ENCODE measurements around the gene SPHK1. TPM values are rescaled to one million over a fixed set of nuclear protein-coding genes. Genes with fewer than 3 reads are reported as not detected.
"Not testable (repeated sequence)": the region's sequence is repeated elsewhere in the genome, so short reads cannot be mapped to it uniquely, and the experiment has no call there.

The SPHK1 gene
- total RNA-seq, 3 donors from 2014 or later (not counting 1 experiment from before 2014, with no cell fraction given): 7.6 to 9.2 (median 8.3) TPM

GRCh38 chr17:76337413-76337777 is 47.0 kb upstream of the SPHK1 start:
- Histone ChIP-seq H3K36me3 (ENCODE audit: control insufficient read depth, insufficient read depth, low read length) (peaks cover 5% of the 10 kb centered on the region), H3K27ac (ENCODE audit: low read length) (no peak overlapping the region), H3K4me3 (ENCODE audit: low read length) (no peak overlapping the region), H3K4me1 (ENCODE audit: control insufficient read depth, insufficient read depth, low read length) (no peaks in the 10 kb centered on the region), H3K9me3 (ENCODE audit: control insufficient read depth, insufficient read depth, low read length) (no peaks in the 10 kb centered on the region), H3K27me3 (ENCODE audit: control insufficient read depth, insufficient read depth, low read length) (no peaks in the 10 kb centered on the region)
- intact Hi-C loops (cut with micrococcal nuclease): no loop called here
- Mint-ChIP-seq H3K4me3 (no peak overlapping the region), H3K36me3 (no peaks in the 10 kb centered on the region), H3K27me3 (ENCODE audit: low read depth in 2 of 2) (no peaks in the 10 kb centered on the region), H3K4me1 (peaks cover 0 to 14% of the 10 kb centered on the region in 2 donors), H3K27ac (no peak overlapping the region), H3K9me3 (no peaks in the 10 kb centered on the region)
- TF ChIP-seq CTCF (IDR thresholded peaks at IDR 0.05): no peak
- DNase-seq (no peak), ATAC-seq (no peak)
- WGBS (ENCODE audit: insufficient coverage): 95% methylated on average over 4 of the region's 6 CpGs

- intact Hi-C loops (cut with micrococcal nuclease): no loop called here
- Histone ChIP-seq H3K9me3 (ENCODE audit: control insufficient read depth, insufficient read depth, low read length) (no peaks in the 10 kb centered on the region), H3K4me3 (ENCODE audit: low read length) (no peak overlapping the region), H3K4me1 (ENCODE audit: control insufficient read depth, insufficient read depth, low read length) (no peaks in the 10 kb centered on the region), H3K27me3 (ENCODE audit: control insufficient read depth, insufficient read depth, low read length) (no peaks in the 10 kb centered on the region), H3K27ac (ENCODE audit: low read length) (no peak overlapping the region), H3K36me3 (ENCODE audit: control insufficient read depth, insufficient read depth, low read length) (peaks cover 15% of the 10 kb centered on the region)
- DNase-seq: no peak
- WGBS (ENCODE audit: insufficient coverage): 100% methylated on average over 3 of the region's 6 CpGs
- no peak for TF ChIP-seq CTCF (IDR thresholded peaks at IDR 0.05)
- H3K27ac Mint-ChIP-seq: no peak overlapping the region
- peaks cover 0 to 5% of the 10 kb centered on the region in 2 donors for H3K4me1 Mint-ChIP-seq
- no peaks in the 10 kb centered on the region for H3K9me3 Mint-ChIP-seq
- no peaks in the 10 kb centered on the region for H3K27me3 Mint-ChIP-seq (ENCODE audit: low read depth in 2 of 2)
- no peak for ATAC-seq
- no peaks in the 10 kb centered on the region for H3K36me3 Mint-ChIP-seq
- H3K4me3 Mint-ChIP-seq: no peak overlapping the region
Observed at GRCh38 chr17:76341301-76341700, 43.1 kb upstream of the SPHK1 start.

- WGBS (ENCODE audit: insufficient coverage): 98% methylated on average over 7 of the region's 7 CpGs
- DNase-seq: no peak
- H3K27me3 Mint-ChIP-seq (ENCODE audit: low read depth in 2 of 2): no peaks in the 10 kb centered on the region
- intact Hi-C loops (cut with micrococcal nuclease): no loop called here
- H3K9me3 ChIP-seq (ENCODE audit: control insufficient read depth, insufficient read depth, low read length): no peaks in the 10 kb centered on the region
- no peak overlapping the region for H3K27ac ChIP-seq (ENCODE audit: low read length)
- peaks cover 0 to 5% of the 10 kb centered on the region in 2 donors for H3K4me1 Mint-ChIP-seq
- H3K9me3 Mint-ChIP-seq: no peaks in the 10 kb centered on the region
- H3K27ac Mint-ChIP-seq: no peak overlapping the region
- TF ChIP-seq CTCF (IDR thresholded peaks at IDR 0.05): no peak
- H3K4me3 ChIP-seq (ENCODE audit: low read length): no peak overlapping the region
- peaks cover 24% of the 10 kb centered on the region for H3K36me3 ChIP-seq (ENCODE audit: control insufficient read depth, insufficient read depth, low read length)
- H3K4me3 Mint-ChIP-seq: no peak overlapping the region
- no peaks in the 10 kb centered on the region for H3K4me1 ChIP-seq (ENCODE audit: control insufficient read depth, insufficient read depth, low read length)
- no peak for ATAC-seq
- no peaks in the 10 kb centered on the region for H3K27me3 ChIP-seq (ENCODE audit: control insufficient read depth, insufficient read depth, low read length)
- H3K36me3 Mint-ChIP-seq: peaks cover 7% of the 10 kb centered on the region
Observed at GRCh38 chr17:76343106-76343505, 41.3 kb upstream of the SPHK1 start.

DNA sequence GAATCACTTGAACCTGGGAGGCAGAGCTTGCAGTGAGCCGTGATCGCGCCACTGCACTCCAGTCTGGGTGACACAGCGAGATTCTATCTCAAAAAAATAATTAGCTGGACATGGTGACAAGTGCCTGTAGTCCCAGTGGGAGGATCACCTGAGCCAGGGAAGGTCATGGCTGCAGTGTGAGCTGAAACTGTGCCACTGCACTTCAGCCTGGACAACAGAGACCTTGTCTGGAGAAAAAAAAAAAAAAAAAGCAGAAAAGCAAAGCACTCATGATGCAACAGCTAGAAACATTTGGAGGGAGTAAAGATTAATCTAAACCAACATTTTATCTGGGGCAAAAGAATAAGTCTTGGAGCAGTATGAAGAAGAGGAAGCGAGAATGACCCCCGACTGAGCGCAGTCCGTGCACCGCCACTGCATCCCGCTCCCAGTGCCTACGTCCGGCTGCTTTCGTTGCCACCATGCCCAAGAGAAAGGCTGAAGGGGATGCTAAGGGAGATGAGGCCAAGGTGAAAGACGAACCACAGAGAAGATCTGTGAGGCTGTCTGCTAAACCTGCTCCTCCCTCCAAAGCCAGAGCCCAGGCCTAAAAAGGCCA is 38.9 kb upstream of the SPHK1 start:
- no peak for TF ChIP-seq CTCF (IDR thresholded peaks at IDR 0.05)

DNA sequence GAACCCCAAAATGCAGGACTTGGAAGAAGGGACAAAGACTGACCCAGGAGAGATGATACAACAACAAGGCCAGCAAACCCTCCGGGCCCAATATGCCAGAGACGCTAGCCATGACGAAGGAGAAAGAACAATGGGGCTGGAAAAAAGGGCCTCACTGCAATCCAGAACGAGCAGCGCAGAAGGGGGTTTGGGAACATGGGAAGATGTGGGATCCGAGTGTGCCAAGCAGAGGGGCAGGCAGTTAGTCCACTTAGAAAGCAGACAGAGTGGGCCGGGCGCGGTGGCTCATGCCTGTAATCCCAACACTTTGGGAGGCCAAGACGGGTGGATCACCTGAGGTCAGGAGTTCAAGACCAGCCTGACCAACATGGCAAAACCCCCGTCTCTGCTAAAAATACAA is 37.5 kb upstream of the SPHK1 start:
- peaks cover 22% of the 10 kb centered on the region for H3K36me3 ChIP-seq (ENCODE audit: control insufficient read depth, insufficient read depth, low read length)
- not testable (repeated sequence) for H3K36me3 Mint-ChIP-seq

More for the DNA sequence above, 38.9 kb upstream of the SPHK1 start:
- peaks cover 24% of the 10 kb centered on the region for H3K36me3 ChIP-seq (ENCODE audit: control insufficient read depth, insufficient read depth, low read length)
- WGBS (ENCODE audit: insufficient coverage): 95% methylated on average over 14 of the region's 14 CpGs
- Mint-ChIP-seq H3K9me3 (no peaks in the 10 kb centered on the region), H3K4me3 (no peak overlapping the region), H3K27ac (no peak overlapping the region), H3K27me3 (ENCODE audit: low read depth in 2 of 2) (no peaks in the 10 kb centered on the region), H3K36me3 (peaks cover 7% of the 10 kb centered on the region), H3K4me1 (no peaks in the 10 kb centered on the region)
- no peak for DNase-seq
- no peaks in the 10 kb centered on the region for H3K9me3 ChIP-seq (ENCODE audit: control insufficient read depth, insufficient read depth, low read length)
- no peak overlapping the region for H3K27ac ChIP-seq (ENCODE audit: low read length)
- ATAC-seq: no peak
- intact Hi-C loops (cut with micrococcal nuclease): no loop called here
- H3K4me3 ChIP-seq (ENCODE audit: low read length): no peak overlapping the region
- H3K4me1 ChIP-seq (ENCODE audit: control insufficient read depth, insufficient read depth, low read length): no peaks in the 10 kb centered on the region
- no peaks in the 10 kb centered on the region for H3K27me3 ChIP-seq (ENCODE audit: control insufficient read depth, insufficient read depth, low read length)

More for the DNA sequence above, 37.5 kb upstream of the SPHK1 start:
- H3K4me3 Mint-ChIP-seq; H3K4me3 ChIP-seq (ENCODE audit: low read length); H3K27me3 Mint-ChIP-seq (ENCODE audit: low read depth in 2 of 2); H3K9me3 Mint-ChIP-seq; H3K4me1 ChIP-seq (ENCODE audit: control insufficient read depth, insufficient read depth, low read length); DNase-seq; H3K9me3 ChIP-seq (ENCODE audit: control insufficient read depth, insufficient read depth, low read length); intact Hi-C loops (cut with micrococcal nuclease); ATAC-seq; H3K4me1 Mint-ChIP-seq; H3K27ac ChIP-seq (ENCODE audit: low read length); H3K27me3 ChIP-seq (ENCODE audit: control insufficient read depth, insufficient read depth, low read length); H3K27ac Mint-ChIP-seq: not testable (repeated sequence)
- WGBS (ENCODE audit: insufficient coverage): 98% methylated on average over 11 of the region's 11 CpGs
